ENCODE results near the gene BNIP5.

BNIP5 gene

DNA sequence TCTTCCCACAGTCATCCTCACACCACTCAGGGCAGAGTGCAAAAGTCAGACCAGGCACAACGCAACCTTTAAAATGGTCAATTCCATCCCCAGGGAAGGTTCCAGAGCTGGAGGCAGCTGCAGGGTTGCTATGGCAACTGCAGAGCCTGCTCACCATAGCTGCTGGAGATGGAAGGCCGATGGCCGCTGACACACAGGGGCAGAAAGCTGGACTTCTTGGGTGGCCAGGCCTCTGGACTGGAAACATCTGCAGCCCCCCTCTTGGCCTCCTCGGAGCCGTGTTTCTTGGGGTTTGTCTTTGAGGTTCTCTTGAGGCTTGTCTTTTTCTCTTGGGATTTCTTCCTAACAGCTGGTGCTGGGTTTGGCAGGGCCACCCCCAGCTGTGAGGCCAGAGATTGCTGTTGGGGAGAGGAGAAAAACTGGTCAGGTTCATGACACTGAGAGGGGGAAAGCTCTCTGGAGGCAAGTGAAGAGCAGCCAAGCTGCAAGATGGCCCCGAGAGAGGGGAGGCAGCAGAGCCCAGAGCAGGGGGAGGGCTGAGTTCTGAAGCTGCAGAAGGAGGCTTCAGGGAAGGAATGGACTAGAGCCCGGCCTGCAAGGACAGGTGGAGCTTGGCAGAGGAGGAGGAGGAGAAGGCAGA lies 10.2 kb downstream of the BNIP5 start:
- TF ChIP-seq, protein P1, sequence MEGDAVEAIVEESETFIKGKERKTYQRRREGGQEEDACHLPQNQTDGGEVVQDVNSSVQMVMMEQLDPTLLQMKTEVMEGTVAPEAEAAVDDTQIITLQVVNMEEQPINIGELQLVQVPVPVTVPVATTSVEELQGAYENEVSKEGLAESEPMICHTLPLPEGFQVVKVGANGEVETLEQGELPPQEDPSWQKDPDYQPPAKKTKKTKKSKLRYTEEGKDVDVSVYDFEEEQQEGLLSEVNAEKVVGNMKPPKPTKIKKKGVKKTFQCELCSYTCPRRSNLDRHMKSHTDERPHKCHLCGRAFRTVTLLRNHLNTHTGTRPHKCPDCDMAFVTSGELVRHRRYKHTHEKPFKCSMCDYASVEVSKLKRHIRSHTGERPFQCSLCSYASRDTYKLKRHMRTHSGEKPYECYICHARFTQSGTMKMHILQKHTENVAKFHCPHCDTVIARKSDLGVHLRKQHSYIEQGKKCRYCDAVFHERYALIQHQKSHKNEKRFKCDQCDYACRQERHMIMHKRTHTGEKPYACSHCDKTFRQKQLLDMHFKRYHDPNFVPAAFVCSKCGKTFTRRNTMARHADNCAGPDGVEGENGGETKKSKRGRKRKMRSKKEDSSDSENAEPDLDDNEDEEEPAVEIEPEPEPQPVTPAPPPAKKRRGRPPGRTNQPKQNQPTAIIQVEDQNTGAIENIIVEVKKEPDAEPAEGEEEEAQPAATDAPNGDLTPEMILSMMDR (IDR thresholded peaks at IDR 0.05; ENCODE audit: extremely low read depth, insufficient read depth, missing control alignments): no peak
- DNase-seq (ENCODE audit: low spot score): no peak
- in situ Hi-C loops (cut with MboI; ENCODE audit: low pct_unique_long_range_greater_than_20kb, low sequenced_read_pairs, unreplicated experiment): no loop called here

DNA sequence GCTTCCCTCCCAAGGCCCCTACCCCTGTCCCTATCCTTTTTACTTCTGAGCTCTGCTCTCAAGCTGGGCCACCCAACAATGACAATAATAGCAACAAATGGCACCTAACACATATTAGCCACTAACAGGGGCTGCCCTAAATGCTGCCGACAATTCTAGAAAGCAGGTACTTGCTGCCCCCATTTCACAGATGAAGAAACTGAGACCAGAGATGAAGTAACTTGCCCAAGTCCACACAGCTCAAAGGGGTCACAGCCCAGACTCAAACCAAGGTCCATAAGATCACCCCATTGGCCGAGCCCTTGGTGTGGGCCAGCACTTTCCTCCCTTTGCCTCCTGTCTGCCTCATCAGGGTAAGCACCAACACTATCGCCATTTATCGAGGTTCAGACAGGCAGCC lies 12.0 kb downstream of the BNIP5 start:
- TF ChIP-seq, protein P1 (IDR thresholded peaks at IDR 0.05; ENCODE audit: extremely low read depth, insufficient read depth, missing control alignments): no peak
- in situ Hi-C loops (cut with MboI; ENCODE audit: low pct_unique_long_range_greater_than_20kb, low sequenced_read_pairs, unreplicated experiment): no loop called here
- no peak for DNase-seq (ENCODE audit: low spot score)

DNA sequence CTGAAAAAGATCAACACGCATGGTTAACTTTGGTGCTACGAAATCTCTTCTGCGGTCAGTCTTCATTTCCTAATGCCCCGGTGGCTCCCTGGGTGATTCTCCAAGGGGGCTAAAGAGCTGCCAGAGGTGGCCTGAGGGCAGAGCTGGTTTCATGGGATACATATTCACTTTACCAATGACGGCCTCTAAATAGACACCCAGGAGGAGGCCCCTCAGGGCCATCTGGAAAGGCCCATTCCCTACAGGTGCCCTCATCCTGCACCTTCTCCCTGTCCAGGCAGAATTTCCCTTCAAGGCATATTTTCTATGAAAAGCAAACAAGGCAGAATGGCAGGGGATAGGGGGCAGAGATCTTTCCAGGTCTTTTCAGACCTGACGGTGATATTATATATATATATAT lies 12.5 kb downstream of the BNIP5 start:
- no peak for DNase-seq (ENCODE audit: low spot score)
- in situ Hi-C loops (cut with MboI; ENCODE audit: low pct_unique_long_range_greater_than_20kb, low sequenced_read_pairs, unreplicated experiment): no loop called here
- TF ChIP-seq, protein P1 (IDR thresholded peaks at IDR 0.05; ENCODE audit: extremely low read depth, insufficient read depth, missing control alignments): no peak

DNA sequence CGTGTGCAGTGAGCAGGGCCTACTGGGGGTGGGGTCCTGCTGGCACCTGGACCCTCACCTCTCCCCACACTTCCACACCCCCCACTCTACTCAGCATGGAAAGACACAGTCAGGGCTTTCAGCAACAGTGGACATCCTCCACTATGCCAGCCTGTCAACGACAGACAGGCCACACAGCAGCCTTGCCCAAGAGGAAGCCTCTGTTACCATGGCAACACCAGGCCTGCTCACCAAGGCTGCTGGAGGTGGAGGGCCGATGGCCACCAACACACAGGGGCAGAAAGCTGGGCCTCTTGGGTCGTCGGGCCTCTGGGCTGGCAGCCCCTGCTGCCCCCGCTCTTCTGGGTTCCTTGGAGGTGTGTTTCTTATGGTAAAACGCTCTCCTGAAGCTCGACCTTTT lies 13.6 kb downstream of the BNIP5 start:
- TF ChIP-seq, protein P1 (IDR thresholded peaks at IDR 0.05; ENCODE audit: extremely low read depth, insufficient read depth, missing control alignments): no peak
- no peak for DNase-seq (ENCODE audit: low spot score)
- in situ Hi-C loops (cut with MboI; ENCODE audit: low pct_unique_long_range_greater_than_20kb, low sequenced_read_pairs, unreplicated experiment): no loop called here

DNA sequence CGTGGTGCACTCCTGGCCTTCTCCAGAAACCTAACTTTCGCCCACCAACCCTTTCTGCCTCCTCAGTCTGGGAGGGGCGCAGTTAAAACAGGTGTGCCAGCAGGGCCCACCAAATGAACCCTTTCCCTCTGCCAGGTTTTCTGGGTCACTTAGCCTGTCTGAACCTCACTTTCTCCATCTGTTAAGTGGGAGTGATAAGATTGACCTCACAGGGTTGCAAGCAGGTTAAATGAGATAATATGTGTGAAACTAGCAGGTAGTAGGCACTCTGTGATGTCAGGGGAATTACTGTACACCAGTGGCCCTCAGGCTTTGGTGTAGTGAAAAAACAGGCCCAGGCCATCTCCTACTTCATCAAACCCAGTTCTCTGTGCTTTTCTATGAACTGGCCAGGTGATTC lies 14.1 kb downstream of the BNIP5 start:
- in situ Hi-C loops (cut with MboI; ENCODE audit: low pct_unique_long_range_greater_than_20kb, low sequenced_read_pairs, unreplicated experiment): no loop called here
- no peak for DNase-seq (ENCODE audit: low spot score)
- TF ChIP-seq, protein P1 (IDR thresholded peaks at IDR 0.05; ENCODE audit: extremely low read depth, insufficient read depth, missing control alignments): no peak

DNA sequence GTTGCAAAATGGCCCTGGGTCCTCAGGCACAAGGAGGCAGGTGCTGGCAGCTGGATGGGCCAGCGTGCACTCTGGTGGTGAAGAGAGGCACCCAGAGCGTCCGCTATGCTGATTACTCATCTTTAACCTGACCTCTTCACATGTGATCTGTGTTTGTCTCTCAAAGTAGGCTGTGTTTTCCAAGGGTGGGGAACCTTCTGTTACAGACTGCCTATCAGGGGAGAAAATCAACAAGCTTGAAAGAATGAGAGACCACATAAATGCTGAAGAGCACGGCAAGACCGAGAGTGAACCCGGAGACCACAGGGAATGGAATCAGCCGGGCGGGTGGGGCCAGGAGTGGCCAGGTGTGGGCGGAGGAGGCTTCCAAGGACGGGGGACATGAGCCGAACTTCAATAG lies 16.2 kb downstream of the BNIP5 start:
- in situ Hi-C loops (cut with MboI; ENCODE audit: low pct_unique_long_range_greater_than_20kb, low sequenced_read_pairs, unreplicated experiment): no loop called here
- no peak for DNase-seq (ENCODE audit: low spot score)
- TF ChIP-seq, protein P1 (IDR thresholded peaks at IDR 0.05; ENCODE audit: extremely low read depth, insufficient read depth, missing control alignments): no peak
